HG03432 (cell line): Measurements from ENCODE around the gene ATPAF1.

Experiments used
- ATAC-seq: cut with Tn5 transposase; IDR thresholded peaks from one replicate; pipeline ENCODE4 v1.9.1; 2021; ENCODE audit warnings: mild to moderate bottlenecking, moderate library complexity; ENCODE audit not compliant: unreplicated experiment

The ATPAF1 gene

GRCh38 chr1:46594063-46594462 lies 74.1 kb downstream of the ATPAF1 start:
- ATAC-seq, result no peak

GRCh38 chr1:46592823-46593222 lies 75.3 kb downstream of the ATPAF1 start:
- no peak for ATAC-seq

- no peak for ATAC-seq
Measured at GRCh38 chr1:46589529-46589928, 78.6 kb downstream of the ATPAF1 start.

- ATAC-seq, result no peak
Measured at GRCh38 chr1:46587069-46587468, 81.1 kb downstream of the ATPAF1 start.

- ATAC-seq, result no peak
Measured at GRCh38 chr1:46585312-46585938, 82.7 kb downstream of the ATPAF1 start.

GRCh38 chr1:46583494-46583893 lies 84.7 kb downstream of the ATPAF1 start:
- no peak for ATAC-seq

- ATAC-seq, result no peak
Measured at GRCh38 chr1:46582972-46583371, 85.2 kb downstream of the ATPAF1 start.
